ENCODE data around the gene ZBTB7B. TPM values are rescaled to one million over a fixed set of nuclear protein-coding genes. Genes with fewer than 3 reads are reported as not detected.
A peak's percentile ranks its signal among the peaks of the same experiment; 100 is the strongest.

Gene ZBTB7B
- total and polyA plus RNA-seq, 9 of the 15 experiments (the other 6 are each of a cell fraction or from before 2014, with no cell fraction given) = 0.04 to 46.5 (median 15.2) TPM

DNA sequence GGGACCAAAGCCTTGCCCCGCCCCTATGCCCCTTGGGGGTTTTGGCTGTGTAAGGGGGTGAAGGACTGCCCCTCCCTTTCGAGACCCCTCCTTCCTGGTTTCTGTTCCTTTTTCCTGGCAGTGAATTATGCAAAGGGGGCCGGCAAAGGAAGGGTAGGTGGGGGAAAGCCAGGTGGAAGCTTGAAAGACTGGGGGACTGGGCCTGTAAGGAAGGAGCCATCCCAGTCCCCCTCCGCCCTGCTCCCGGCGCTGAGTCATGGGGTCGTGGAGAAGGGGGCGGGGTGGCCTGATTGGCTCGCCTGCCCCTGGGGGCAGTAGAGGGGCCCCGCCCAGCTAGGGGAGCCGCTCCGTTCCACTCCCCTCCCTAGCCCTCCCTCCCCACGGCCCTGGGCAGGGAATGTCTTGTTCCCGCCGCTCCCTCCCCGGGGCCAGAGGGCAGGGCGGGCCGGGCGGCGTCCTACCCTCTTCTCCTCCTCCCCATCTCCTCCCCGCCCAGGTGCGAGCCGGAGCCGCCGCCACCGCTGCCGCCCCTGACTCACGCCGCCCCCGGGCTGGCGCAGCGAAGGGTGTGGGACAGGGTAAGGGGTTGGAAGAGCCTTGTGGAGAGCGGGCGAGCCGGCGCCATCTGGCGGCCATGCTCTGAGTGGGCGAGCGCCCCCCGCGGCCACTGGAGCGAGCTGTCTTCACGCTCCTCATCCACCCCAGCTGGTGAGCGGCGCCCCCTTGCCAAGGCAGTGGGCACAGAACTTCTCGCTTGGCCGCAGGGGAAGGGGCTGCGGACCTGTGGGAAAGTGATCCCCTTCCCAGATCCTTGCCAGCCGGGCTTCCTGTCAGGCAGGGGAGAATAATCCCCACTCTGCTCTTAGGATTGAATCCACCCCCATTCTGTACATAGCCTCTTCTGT is 14.7 kb downstream of the ZBTB7B start (continued):
- TF ChIP-seq, protein P1, sequence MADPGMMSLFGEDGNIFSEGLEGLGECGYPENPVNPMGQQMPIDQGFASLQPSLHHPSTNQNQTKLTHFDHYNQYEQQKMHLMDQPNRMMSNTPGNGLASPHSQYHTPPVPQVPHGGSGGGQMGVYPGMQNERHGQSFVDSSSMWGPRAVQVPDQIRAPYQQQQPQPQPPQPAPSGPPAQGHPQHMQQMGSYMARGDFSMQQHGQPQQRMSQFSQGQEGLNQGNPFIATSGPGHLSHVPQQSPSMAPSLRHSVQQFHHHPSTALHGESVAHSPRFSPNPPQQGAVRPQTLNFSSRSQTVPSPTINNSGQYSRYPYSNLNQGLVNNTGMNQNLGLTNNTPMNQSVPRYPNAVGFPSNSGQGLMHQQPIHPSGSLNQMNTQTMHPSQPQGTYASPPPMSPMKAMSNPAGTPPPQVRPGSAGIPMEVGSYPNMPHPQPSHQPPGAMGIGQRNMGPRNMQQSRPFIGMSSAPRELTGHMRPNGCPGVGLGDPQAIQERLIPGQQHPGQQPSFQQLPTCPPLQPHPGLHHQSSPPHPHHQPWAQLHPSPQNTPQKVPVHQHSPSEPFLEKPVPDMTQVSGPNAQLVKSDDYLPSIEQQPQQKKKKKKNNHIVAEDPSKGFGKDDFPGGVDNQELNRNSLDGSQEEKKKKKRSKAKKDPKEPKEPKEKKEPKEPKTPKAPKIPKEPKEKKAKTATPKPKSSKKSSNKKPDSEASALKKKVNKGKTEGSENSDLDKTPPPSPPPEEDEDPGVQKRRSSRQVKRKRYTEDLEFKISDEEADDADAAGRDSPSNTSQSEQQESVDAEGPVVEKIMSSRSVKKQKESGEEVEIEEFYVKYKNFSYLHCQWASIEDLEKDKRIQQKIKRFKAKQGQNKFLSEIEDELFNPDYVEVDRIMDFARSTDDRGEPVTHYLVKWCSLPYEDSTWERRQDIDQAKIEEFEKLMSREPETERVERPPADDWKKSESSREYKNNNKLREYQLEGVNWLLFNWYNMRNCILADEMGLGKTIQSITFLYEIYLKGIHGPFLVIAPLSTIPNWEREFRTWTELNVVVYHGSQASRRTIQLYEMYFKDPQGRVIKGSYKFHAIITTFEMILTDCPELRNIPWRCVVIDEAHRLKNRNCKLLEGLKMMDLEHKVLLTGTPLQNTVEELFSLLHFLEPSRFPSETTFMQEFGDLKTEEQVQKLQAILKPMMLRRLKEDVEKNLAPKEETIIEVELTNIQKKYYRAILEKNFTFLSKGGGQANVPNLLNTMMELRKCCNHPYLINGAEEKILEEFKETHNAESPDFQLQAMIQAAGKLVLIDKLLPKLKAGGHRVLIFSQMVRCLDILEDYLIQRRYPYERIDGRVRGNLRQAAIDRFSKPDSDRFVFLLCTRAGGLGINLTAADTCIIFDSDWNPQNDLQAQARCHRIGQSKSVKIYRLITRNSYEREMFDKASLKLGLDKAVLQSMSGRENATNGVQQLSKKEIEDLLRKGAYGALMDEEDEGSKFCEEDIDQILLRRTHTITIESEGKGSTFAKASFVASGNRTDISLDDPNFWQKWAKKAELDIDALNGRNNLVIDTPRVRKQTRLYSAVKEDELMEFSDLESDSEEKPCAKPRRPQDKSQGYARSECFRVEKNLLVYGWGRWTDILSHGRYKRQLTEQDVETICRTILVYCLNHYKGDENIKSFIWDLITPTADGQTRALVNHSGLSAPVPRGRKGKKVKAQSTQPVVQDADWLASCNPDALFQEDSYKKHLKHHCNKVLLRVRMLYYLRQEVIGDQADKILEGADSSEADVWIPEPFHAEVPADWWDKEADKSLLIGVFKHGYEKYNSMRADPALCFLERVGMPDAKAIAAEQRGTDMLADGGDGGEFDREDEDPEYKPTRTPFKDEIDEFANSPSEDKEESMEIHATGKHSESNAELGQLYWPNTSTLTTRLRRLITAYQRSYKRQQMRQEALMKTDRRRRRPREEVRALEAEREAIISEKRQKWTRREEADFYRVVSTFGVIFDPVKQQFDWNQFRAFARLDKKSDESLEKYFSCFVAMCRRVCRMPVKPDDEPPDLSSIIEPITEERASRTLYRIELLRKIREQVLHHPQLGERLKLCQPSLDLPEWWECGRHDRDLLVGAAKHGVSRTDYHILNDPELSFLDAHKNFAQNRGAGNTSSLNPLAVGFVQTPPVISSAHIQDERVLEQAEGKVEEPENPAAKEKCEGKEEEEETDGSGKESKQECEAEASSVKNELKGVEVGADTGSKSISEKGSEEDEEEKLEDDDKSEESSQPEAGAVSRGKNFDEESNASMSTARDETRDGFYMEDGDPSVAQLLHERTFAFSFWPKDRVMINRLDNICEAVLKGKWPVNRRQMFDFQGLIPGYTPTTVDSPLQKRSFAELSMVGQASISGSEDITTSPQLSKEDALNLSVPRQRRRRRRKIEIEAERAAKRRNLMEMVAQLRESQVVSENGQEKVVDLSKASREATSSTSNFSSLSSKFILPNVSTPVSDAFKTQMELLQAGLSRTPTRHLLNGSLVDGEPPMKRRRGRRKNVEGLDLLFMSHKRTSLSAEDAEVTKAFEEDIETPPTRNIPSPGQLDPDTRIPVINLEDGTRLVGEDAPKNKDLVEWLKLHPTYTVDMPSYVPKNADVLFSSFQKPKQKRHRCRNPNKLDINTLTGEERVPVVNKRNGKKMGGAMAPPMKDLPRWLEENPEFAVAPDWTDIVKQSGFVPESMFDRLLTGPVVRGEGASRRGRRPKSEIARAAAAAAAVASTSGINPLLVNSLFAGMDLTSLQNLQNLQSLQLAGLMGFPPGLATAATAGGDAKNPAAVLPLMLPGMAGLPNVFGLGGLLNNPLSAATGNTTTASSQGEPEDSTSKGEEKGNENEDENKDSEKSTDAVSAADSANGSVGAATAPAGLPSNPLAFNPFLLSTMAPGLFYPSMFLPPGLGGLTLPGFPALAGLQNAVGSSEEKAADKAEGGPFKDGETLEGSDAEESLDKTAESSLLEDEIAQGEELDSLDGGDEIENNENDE (IDR thresholded peaks at IDR 0.05; ENCODE audit: low read depth, low read length) = no peak
- TF ChIP-seq, protein P2, sequence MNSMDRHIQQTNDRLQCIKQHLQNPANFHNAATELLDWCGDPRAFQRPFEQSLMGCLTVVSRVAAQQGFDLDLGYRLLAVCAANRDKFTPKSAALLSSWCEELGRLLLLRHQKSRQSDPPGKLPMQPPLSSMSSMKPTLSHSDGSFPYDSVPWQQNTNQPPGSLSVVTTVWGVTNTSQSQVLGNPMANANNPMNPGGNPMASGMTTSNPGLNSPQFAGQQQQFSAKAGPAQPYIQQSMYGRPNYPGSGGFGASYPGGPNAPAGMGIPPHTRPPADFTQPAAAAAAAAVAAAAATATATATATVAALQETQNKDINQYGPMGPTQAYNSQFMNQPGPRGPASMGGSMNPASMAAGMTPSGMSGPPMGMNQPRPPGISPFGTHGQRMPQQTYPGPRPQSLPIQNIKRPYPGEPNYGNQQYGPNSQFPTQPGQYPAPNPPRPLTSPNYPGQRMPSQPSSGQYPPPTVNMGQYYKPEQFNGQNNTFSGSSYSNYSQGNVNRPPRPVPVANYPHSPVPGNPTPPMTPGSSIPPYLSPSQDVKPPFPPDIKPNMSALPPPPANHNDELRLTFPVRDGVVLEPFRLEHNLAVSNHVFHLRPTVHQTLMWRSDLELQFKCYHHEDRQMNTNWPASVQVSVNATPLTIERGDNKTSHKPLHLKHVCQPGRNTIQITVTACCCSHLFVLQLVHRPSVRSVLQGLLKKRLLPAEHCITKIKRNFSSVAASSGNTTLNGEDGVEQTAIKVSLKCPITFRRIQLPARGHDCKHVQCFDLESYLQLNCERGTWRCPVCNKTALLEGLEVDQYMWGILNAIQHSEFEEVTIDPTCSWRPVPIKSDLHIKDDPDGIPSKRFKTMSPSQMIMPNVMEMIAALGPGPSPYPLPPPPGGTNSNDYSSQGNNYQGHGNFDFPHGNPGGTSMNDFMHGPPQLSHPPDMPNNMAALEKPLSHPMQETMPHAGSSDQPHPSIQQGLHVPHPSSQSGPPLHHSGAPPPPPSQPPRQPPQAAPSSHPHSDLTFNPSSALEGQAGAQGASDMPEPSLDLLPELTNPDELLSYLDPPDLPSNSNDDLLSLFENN (IDR thresholded peaks at IDR 0.05; ENCODE audit: low read depth in 2 of 2, low read length in 2 of 2) = 0 out of 4 replicates have a peak, but pooled peaks of 1 of the 2 experiments have one; percentile 20
- TF ChIP-seq EWSR1 (IDR thresholded peaks at IDR 0.05; ENCODE audit: borderline replicate concordance, low read depth, partially characterized antibody) (no peak), ZBTB17 (CRISPR knock-in tag; IDR thresholded peaks at IDR 0.05) (peak; percentile 79), ZKSCAN3 (CRISPR knock-in tag; IDR thresholded peaks at IDR 0.05) (no peak), CREBBP (IDR thresholded peaks at IDR 0.05; ENCODE audit: low read depth, low read length) (no peak)
- TF ChIP-seq, protein P3, sequence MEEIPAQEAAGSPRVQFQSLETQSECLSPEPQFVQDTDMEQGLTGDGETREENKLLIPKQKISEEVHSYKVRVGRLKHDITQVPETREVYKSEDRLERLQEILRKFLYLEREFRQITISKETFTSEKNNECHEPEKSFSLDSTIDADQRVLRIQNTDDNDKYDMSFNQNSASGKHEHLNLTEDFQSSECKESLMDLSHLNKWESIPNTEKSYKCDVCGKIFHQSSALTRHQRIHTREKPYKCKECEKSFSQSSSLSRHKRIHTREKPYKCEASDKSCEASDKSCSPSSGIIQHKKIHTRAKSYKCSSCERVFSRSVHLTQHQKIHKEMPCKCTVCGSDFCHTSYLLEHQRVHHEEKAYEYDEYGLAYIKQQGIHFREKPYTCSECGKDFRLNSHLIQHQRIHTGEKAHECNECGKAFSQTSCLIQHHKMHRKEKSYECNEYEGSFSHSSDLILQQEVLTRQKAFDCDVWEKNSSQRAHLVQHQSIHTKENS (CRISPR knock-in tag; IDR thresholded peaks at IDR 0.05) = no peak
- TF ChIP-seq, protein P4, sequence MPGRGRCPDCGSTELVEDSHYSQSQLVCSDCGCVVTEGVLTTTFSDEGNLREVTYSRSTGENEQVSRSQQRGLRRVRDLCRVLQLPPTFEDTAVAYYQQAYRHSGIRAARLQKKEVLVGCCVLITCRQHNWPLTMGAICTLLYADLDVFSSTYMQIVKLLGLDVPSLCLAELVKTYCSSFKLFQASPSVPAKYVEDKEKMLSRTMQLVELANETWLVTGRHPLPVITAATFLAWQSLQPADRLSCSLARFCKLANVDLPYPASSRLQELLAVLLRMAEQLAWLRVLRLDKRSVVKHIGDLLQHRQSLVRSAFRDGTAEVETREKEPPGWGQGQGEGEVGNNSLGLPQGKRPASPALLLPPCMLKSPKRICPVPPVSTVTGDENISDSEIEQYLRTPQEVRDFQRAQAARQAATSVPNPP (IDR thresholded peaks at IDR 0.05; ENCODE audit: borderline replicate concordance, insufficient read depth, insufficient read length) = no peak

All from K562 (cell line).